Ovary (tissue), 3 donors: Measurements from ENCODE around the gene NFKB2.

ENCODE experiments used
- EP300 ChIP-seq: sonication (generic); formaldehyde crosslinking; IDR thresholded peaks from one replicate; pipeline ENCODE4 v1.6.1; 2017; ENCODE audit warnings: antibody characterized with exemption
- POLR2A ChIP-seq: fragments of 450-650 bp; IDR thresholded peaks from one replicate; pipeline ENCODE4 v1.6.1; 2017; ENCODE audit warnings: antibody characterized with exemption, mild to moderate bottlenecking, moderate library complexity
- TF ChIP-seq, protein P1 (sequence below), 3 donors: fragments of 450-650 bp in 2 of 3; fragments of 200-600 bp in 1 of 3; IDR thresholded peaks; one replicate each; pipeline versions ENCODE4 v1.5.1 to v1.8.0; 2016 to 2022; ENCODE audit warnings: antibody characterized with exemption in 3 of 3, mild to moderate bottlenecking in 1 of 3
- donor health status: DM: no; HTN: no; CAD: no.

DNA sequence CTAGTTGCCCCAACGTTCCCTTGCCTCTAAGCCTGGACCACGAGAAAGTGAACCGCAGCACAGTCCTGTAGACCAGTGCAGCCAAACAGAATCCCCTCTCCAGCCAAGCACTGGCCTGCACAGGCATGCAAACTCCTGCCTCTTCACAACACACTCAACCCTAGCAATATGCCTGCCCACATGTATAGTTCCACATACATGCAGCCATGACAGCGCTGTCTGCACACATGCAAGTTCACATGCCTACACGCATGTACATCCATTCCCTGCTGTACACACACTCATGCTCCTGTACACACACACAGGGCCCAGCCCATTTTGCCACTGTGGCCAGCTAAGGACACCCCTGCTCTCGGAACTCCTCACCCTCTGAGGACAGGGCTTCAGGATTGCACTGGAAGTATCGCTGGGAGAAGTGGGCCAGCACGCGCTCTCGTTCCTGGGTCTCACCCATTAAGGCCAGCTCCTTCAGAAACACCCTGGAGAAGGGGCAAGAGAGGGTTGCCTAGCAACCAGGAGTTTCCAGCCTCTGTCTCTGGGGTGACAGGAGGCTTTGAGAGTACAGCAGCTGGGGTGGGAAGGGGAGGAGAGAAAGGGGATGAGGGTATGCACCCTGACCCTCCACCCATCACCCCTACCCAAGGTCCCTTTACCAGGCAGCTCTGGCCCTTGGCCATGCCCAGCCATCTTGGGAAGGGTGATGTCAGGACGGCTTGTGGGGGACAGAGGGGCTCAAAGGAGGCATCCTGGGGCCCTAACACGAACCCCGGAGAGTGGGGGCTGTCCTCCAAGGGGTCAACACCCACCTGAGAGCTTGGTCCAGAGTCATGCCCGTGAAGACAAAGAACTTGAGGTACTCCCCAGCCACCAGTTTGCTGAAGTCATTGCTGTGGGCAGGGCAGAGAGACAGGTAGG, 16.1 kb downstream of the NFKB2 start:
- no peak for TF ChIP-seq POLR2A
- TF ChIP-seq, protein P1, sequence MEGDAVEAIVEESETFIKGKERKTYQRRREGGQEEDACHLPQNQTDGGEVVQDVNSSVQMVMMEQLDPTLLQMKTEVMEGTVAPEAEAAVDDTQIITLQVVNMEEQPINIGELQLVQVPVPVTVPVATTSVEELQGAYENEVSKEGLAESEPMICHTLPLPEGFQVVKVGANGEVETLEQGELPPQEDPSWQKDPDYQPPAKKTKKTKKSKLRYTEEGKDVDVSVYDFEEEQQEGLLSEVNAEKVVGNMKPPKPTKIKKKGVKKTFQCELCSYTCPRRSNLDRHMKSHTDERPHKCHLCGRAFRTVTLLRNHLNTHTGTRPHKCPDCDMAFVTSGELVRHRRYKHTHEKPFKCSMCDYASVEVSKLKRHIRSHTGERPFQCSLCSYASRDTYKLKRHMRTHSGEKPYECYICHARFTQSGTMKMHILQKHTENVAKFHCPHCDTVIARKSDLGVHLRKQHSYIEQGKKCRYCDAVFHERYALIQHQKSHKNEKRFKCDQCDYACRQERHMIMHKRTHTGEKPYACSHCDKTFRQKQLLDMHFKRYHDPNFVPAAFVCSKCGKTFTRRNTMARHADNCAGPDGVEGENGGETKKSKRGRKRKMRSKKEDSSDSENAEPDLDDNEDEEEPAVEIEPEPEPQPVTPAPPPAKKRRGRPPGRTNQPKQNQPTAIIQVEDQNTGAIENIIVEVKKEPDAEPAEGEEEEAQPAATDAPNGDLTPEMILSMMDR (IDR thresholded peaks at IDR 0.05), result no peak
- no peak for TF ChIP-seq EP300
